Neuronal stem cell (in vitro differentiated cells): ENCODE data around the gene CDCA4.

Experiments
- DNase-seq: peaks from one replicate; pipeline ENCODE4 v3.0.0-alpha.2; 2013; ENCODE audit warnings: low spot score
- H2AFZ ChIP-seq: one replicate; pipeline ENCODE4 v1.6.1; 2013; ENCODE audit warnings: mild to moderate bottlenecking, low read length, inconsistent platforms
- H2AK5ac ChIP-seq: 2 replicates; pipeline ENCODE4 v1.6.1; 2013; ENCODE audit warnings: low read depth, mild to moderate bottlenecking, inconsistent platforms, low read length, moderate library complexity, mixed read lengths
- H2BK120ac ChIP-seq: 2 replicates; pipeline ENCODE4 v1.6.1; 2013; ENCODE audit warnings: low read depth, mild to moderate bottlenecking, inconsistent platforms, low read length, moderate library complexity, mixed read lengths
- H2BK12ac ChIP-seq: one replicate; pipeline ENCODE4 v1.6.1; 2013; ENCODE audit warnings: low read length, inconsistent platforms
- H2BK15ac ChIP-seq: 2 replicates; pipeline ENCODE4 v1.6.1; 2013; ENCODE audit warnings: mild to moderate bottlenecking, low read length, inconsistent platforms, mixed read lengths
- H2BK5ac ChIP-seq: one replicate; pipeline ENCODE4 v1.6.1; 2013; ENCODE audit warnings: inconsistent platforms, mild to moderate bottlenecking, low read length, moderate library complexity
- H3K14ac ChIP-seq: one replicate; pipeline ENCODE4 v1.6.1; 2013; ENCODE audit warnings: low read length, inconsistent platforms
- H3K18ac ChIP-seq: 2 replicates; pipeline ENCODE4 v1.6.1; 2013; ENCODE audit warnings: low read length, inconsistent platforms
- H3K23ac ChIP-seq: 2 replicates; pipeline ENCODE4 v1.6.1; 2013; ENCODE audit warnings: low read depth, mild to moderate bottlenecking, mixed read lengths, low read length, inconsistent platforms; ENCODE audit not compliant: poor library complexity
- H3K27ac ChIP-seq: replicated peaks from 3 replicates; pipeline ENCODE4 v1.5.1; 2013; ENCODE audit warnings: low read length, inconsistent platforms
- H3K27me3 ChIP-seq, 3 experiments: 2 replicates each; pipeline ENCODE4 v1.6.1; 2013; ENCODE audit warnings: low read length in 3 of 3, mild to moderate bottlenecking in 2 of 3, inconsistent platforms in 1 of 3, low read depth in 1 of 3, mixed read lengths in 1 of 3, moderate library complexity in 1 of 3; ENCODE audit not compliant: control insufficient read depth in 3 of 3, insufficient read depth in 3 of 3
- H3K36me3 ChIP-seq, 2 donors: replicated peaks in 1 of 2; 2 replicates each; pipeline ENCODE4 v1.6.1; 2013; ENCODE audit warnings: low read length in 2 of 2; ENCODE audit not compliant: control insufficient read depth in 2 of 2, insufficient read depth in 2 of 2
- H3K4ac ChIP-seq: 2 replicates; pipeline ENCODE4 v1.6.1; 2013; ENCODE audit warnings: inconsistent platforms, mild to moderate bottlenecking, low read length, moderate library complexity
- H3K4me1 ChIP-seq, 2 donors: 1 replicate in 1 of 2; 2 replicates in 1 of 2; pipeline ENCODE4 v1.6.1; 2013; ENCODE audit warnings: low read length in 2 of 2, low read depth in 1 of 2; ENCODE audit not compliant: control insufficient read depth in 2 of 2, insufficient read depth in 1 of 2
- H3K4me2 ChIP-seq: one replicate; pipeline ENCODE4 v1.6.1; 2013; ENCODE audit warnings: mild to moderate bottlenecking, low read length, inconsistent platforms; ENCODE audit not compliant: insufficient read depth, poor library complexity, severe bottlenecking
- H3K4me3 ChIP-seq, 2 donors: 2 replicates each; pipeline ENCODE4 v1.5.1; 2013; ENCODE audit warnings: low read length in 2 of 2, mild to moderate bottlenecking in 2 of 2, inconsistent platforms in 1 of 2, moderate library complexity in 1 of 2
- H3K79me1 ChIP-seq: one replicate; pipeline ENCODE4 v1.6.1; 2013; ENCODE audit warnings: low read depth, mild to moderate bottlenecking, inconsistent platforms, low read length, moderate library complexity
- H3K9ac ChIP-seq: one replicate; pipeline ENCODE4 v1.6.1; 2013; ENCODE audit warnings: mild to moderate bottlenecking, low read depth, low read length, inconsistent platforms; ENCODE audit not compliant: poor library complexity
- H3K9me3 ChIP-seq, 2 donors: replicated peaks in 1 of 2; 2 replicates each; pipeline versions ENCODE3 to v1.6.1; 2013; ENCODE audit warnings: low read length in 2 of 2, mild to moderate bottlenecking in 2 of 2, inconsistent platforms in 1 of 2, low read depth in 1 of 2, mixed read lengths in 1 of 2, moderate library complexity in 1 of 2; ENCODE audit not compliant: control insufficient read depth in 2 of 2, insufficient read depth in 1 of 2
- H4K8ac ChIP-seq: one replicate; pipeline ENCODE4 v1.6.1; 2013; ENCODE audit warnings: low read depth, mild to moderate bottlenecking, inconsistent platforms, low read length, moderate library complexity
- H4K91ac ChIP-seq: one replicate; pipeline ENCODE4 v1.6.1; 2013; ENCODE audit warnings: low read length, low read depth, mild to moderate bottlenecking, inconsistent platforms; ENCODE audit not compliant: poor library complexity
- WGBS, 2 donors: extraction: QIAGEN DNeasy Blood & Tissue Kit; methylation state at CpG; one replicate each; pipeline ENCODE4 v1.1.7; 2013; ENCODE audit warnings: missing lambda C conversion rate in 2 of 2, mixed read lengths in 1 of 2; ENCODE audit not compliant: insufficient read length in 2 of 2, insufficient replicate concordance in 1 of 2; ENCODE audit errors: extremely low coverage in 2 of 2; 5-methylcytosine and 5-hydroxymethylcytosine counted together

Gene CDCA4

DNA sequence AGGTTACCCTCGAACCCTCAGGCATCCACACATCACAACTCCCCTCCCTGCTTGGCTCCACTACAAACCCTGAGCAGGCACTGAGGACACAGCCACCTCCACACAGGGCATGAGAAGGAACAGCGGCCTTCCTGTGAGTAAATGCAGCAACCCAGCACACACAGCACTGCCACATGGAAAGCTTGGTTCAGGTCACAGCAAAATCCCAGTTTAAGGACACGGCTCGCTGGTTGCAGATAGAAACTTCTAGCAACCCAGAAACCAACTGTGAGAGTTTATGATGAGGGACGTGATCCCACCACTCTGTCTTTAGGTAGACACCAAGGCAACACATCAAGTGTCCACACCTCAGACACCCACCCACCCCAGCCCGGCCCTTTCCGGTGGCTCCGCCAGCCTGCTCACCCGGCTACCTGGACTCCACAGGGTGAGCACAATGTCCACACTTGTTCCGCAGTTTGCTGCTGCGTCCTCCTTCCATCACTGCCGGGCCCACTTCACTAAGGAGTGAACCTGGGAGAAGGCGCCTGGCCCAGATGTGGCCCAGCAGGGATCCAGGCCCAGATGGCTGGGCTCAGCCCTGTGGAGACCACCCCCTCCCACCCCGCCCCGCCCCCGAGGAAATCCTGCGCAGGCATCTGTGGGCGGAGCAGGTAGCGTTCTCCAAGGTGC, 13.2 kb downstream of the CDCA4 start:
- H3K27me3 ChIP-seq: no peaks in the 10 kb centered on the region
- no peak overlapping the region for H2BK120ac ChIP-seq
- no peak overlapping the region for H2AK5ac ChIP-seq
- no peak overlapping the region for H3K14ac ChIP-seq
- WGBS, 2 donors: no CpG with 5 or more reads among the region's 19 CpGs
- no peak overlapping the region for H3K18ac ChIP-seq
- H3K36me3 ChIP-seq: peaks cover 38 to 68% of the 10 kb centered on the region in 2 donors
- no peaks in the 10 kb centered on the region for H3K4me1 ChIP-seq
- no peak overlapping the region for H3K4ac ChIP-seq
- peak overlapping the region in 1 of 2 donors; percentile 68 for H3K4me3 ChIP-seq
- H4K8ac ChIP-seq: no peak overlapping the region
- no peaks in the 10 kb centered on the region for H3K9me3 ChIP-seq
- peaks cover 15% of the 10 kb centered on the region for H3K79me1 ChIP-seq
- H4K91ac ChIP-seq: no peak overlapping the region
- no peak overlapping the region for H3K4me2 ChIP-seq
- H2AFZ ChIP-seq: no peak overlapping the region
- H3K23ac ChIP-seq: peak overlapping the region; percentile 58
- H3K27ac ChIP-seq: no peak overlapping the region
- no peak overlapping the region for H2BK15ac ChIP-seq
- H2BK5ac ChIP-seq: no peak overlapping the region
- H3K9ac ChIP-seq: no peak overlapping the region
- H2BK12ac ChIP-seq: no peak overlapping the region
- no peak for DNase-seq

DNA sequence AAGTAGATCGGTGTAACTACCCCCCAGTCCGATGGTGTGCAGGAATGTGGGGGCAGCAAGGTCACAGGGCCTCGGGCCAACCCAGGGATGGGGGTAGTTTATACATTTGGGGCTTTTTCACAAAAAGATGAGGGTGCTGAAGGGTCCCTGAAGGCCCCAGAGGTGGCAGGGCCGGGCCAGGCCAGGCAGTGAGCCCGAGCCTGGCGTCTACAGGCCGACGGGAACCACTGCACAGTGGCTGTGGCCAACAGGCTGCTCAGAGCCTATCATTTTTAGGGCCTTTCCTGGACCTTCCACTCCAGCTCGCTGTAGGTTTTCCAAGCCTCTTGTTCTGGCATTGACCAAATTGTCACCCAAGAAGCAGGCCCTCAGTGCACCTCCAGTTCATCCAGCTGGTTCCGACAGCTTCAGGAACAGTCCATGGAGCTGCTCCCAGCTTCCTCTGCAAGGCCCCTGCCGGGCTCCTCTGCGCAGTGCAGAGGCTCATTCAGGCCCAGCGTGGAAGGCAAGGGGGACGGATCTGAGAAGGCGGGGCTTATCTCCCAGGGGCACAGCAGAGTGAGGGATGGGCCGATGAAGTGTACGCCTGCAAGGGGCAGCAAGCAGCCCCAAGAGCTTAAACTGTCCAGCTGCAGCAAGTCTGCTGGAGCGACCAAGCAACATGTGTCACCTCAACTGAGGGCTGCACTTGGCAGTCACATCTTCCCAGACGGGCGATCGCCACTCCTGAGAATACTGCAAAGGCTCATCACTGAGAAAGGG, 13.9 kb downstream of the CDCA4 start:
- Histone ChIP-seq H4K91ac (no peak overlapping the region), H3K4me3 (peak overlapping the region in 1 of 2 donors; percentile 68), H2BK15ac (no peak overlapping the region), H3K79me1 (peaks cover 9% of the 10 kb centered on the region), H3K18ac (peak overlapping the region; percentile 5), H4K8ac (no peak overlapping the region), H3K4me2 (no peak overlapping the region), H3K4me1 (no peaks in the 10 kb centered on the region), H3K4ac (no peak overlapping the region), H3K27me3 (no peaks in the 10 kb centered on the region), H3K9me3 (no peaks in the 10 kb centered on the region), H3K36me3 (peaks cover 36 to 61% of the 10 kb centered on the region in 2 donors), H2AFZ (no peak overlapping the region), H2BK5ac (peak overlapping the region; percentile 24), H3K14ac (no peak overlapping the region), H3K23ac (peak overlapping the region; percentile 40), H2BK12ac (no peak overlapping the region), H3K9ac (no peak overlapping the region), H2BK120ac (no peak overlapping the region), H2AK5ac (no peak overlapping the region), H3K27ac (no peak overlapping the region)
- no CpG with 5 or more reads among the region's 21 CpGs for WGBS, 2 donors
- no peak for DNase-seq

- WGBS, 2 donors: no CpG with 5 or more reads among the region's 21 CpGs
- Histone ChIP-seq H4K8ac (no peak overlapping the region), H3K4me1 (no peaks in the 10 kb centered on the region), H3K36me3 (peaks cover 28 to 53% of the 10 kb centered on the region in 2 donors), H3K27ac (peak overlapping the region; percentile 49), H2BK12ac (no peak overlapping the region), H3K14ac (peak overlapping the region; percentile 21), H3K9me3 (no peaks in the 10 kb centered on the region), H3K79me1 (peaks cover 9% of the 10 kb centered on the region), H4K91ac (no peak overlapping the region), H3K4me2 (no peak overlapping the region), H3K18ac (peak overlapping the region; percentile 71), H3K9ac (peak overlapping the region; percentile 44), H3K4me3 (no peak overlapping the region), H3K4ac (no peak overlapping the region), H2BK120ac (no peak overlapping the region), H2AFZ (no peak overlapping the region), H2BK15ac (no peak overlapping the region), H3K27me3 (no peaks in the 10 kb centered on the region), H2BK5ac (peak overlapping the region; percentile 24), H3K23ac (peak overlapping the region; percentile 89), H2AK5ac (no peak overlapping the region)
- DNase-seq: no peak
Observed at GRCh38 chr14:105005929-105006830, 14.7 kb downstream of the CDCA4 start.
